Measurements from ENCODE around the gene TMEM31. TPM values are rescaled to one million over a fixed set of nuclear protein-coding genes. Genes with fewer than 3 reads are reported as not detected.
"Not testable (repeated sequence)": the region's sequence is repeated elsewhere in the genome, so short reads cannot be mapped to it uniquely, and the experiment has no call there.

Gene TMEM31
- total RNA-seq, 1 experiment from 2014 or later: 0.28 TPM

GRCh38 chrX:103739421-103739820 is 28.7 kb downstream of the TMEM31 start:
- Histone ChIP-seq H3K27me3 (ENCODE audit: control insufficient read depth, insufficient read depth, low read length) (no peaks in the 10 kb centered on the region), H3K4me3 (ENCODE audit: insufficient read depth, low read depth, low read length) (no peak overlapping the region), H3K36me3 (replicated peaks; ENCODE audit: control insufficient read depth, insufficient read depth, low read length) (no peaks in the 10 kb centered on the region)
- DNase-seq: no peak

- Histone ChIP-seq H3K36me3 (replicated peaks; ENCODE audit: control insufficient read depth, insufficient read depth, low read length) (peaks cover 5% of the 10 kb centered on the region), H3K27me3 (ENCODE audit: control insufficient read depth, insufficient read depth, low read length) (no peaks in the 10 kb centered on the region), H3K4me3 (ENCODE audit: insufficient read depth, low read depth, low read length) (no peak overlapping the region)
- DNase-seq: no peak
Observed at GRCh38 chrX:103741879-103742278, 31.2 kb downstream of the TMEM31 start.

- Histone ChIP-seq H3K36me3 (replicated peaks; ENCODE audit: control insufficient read depth, insufficient read depth, low read length) (peaks cover 7% of the 10 kb centered on the region), H3K4me3 (ENCODE audit: insufficient read depth, low read depth, low read length) (peak overlapping the region; percentile 78), H3K27me3 (ENCODE audit: control insufficient read depth, insufficient read depth, low read length) (no peaks in the 10 kb centered on the region)
- no peak for DNase-seq
Observed at GRCh38 chrX:103742339-103742738, 31.6 kb downstream of the TMEM31 start.

- Histone ChIP-seq H3K27me3 (ENCODE audit: control insufficient read depth, insufficient read depth, low read length) (no peaks in the 10 kb centered on the region), H3K36me3 (replicated peaks; ENCODE audit: control insufficient read depth, insufficient read depth, low read length) (peaks cover 32% of the 10 kb centered on the region), H3K4me3 (ENCODE audit: insufficient read depth, low read depth, low read length) (no peak overlapping the region)
- no peak for DNase-seq
Observed at GRCh38 chrX:103747163-103747562, 36.5 kb downstream of the TMEM31 start.

- H3K27me3 ChIP-seq (ENCODE audit: control insufficient read depth, insufficient read depth, low read length): no peaks in the 10 kb centered on the region
- H3K4me3 ChIP-seq (ENCODE audit: insufficient read depth, low read depth, low read length): no peak overlapping the region
- DNase-seq: no peak
- H3K36me3 ChIP-seq (replicated peaks; ENCODE audit: control insufficient read depth, insufficient read depth, low read length): peaks cover 49% of the 10 kb centered on the region
Observed at GRCh38 chrX:103754401-103754800, 43.7 kb downstream of the TMEM31 start.

- no peaks in the 10 kb centered on the region for H3K27me3 ChIP-seq (ENCODE audit: control insufficient read depth, insufficient read depth, low read length)
- H3K4me3 ChIP-seq (ENCODE audit: insufficient read depth, low read depth, low read length): no peak overlapping the region
- no peak for DNase-seq
- peaks cover 36% of the 10 kb centered on the region for H3K36me3 ChIP-seq (replicated peaks; ENCODE audit: control insufficient read depth, insufficient read depth, low read length)
Observed at GRCh38 chrX:103756736-103757135, 46.0 kb downstream of the TMEM31 start.

- Histone ChIP-seq H3K4me3 (ENCODE audit: insufficient read depth, low read depth, low read length) (no peak overlapping the region), H3K36me3 (replicated peaks; ENCODE audit: control insufficient read depth, insufficient read depth, low read length) (peaks cover 22% of the 10 kb centered on the region), H3K27me3 (ENCODE audit: control insufficient read depth, insufficient read depth, low read length) (no peaks in the 10 kb centered on the region)
- DNase-seq: no peak
Observed at GRCh38 chrX:103758555-103758954, 47.8 kb downstream of the TMEM31 start.

GRCh38 chrX:103763541-103763940 is 52.8 kb downstream of the TMEM31 start:
- H3K27me3 ChIP-seq (ENCODE audit: control insufficient read depth, insufficient read depth, low read length); H3K36me3 ChIP-seq (replicated peaks; ENCODE audit: control insufficient read depth, insufficient read depth, low read length); DNase-seq: not testable (repeated sequence)
- peak overlapping the region; percentile 15; the same call in 1 of the 2 replicates for H3K4me3 ChIP-seq (ENCODE audit: insufficient read depth, low read depth, low read length)

Other genes starting within 250 kb of the TMEM31 start
- gene RAB40A, start 191.4 kb upstream of the TMEM31 start, total RNA-seq (2014; rRNA removed; shearing (Covaris generic)): 0.10 and 0.52 TPM in 2 replicates
- gene TCEAL4, start 125.4 kb upstream of the TMEM31 start, total RNA-seq (2014; rRNA removed; shearing (Covaris generic)): 15.5 and 23.8 TPM in 2 replicates
- gene TCEAL3, start 102.9 kb upstream of the TMEM31 start, total RNA-seq (2014; rRNA removed; shearing (Covaris generic)): 3.5 and 5.8 TPM in 2 replicates
- gene TCEAL1, start 81.9 kb upstream of the TMEM31 start, total RNA-seq (2014; rRNA removed; shearing (Covaris generic)): 9.2 and 10.3 TPM in 2 replicates
- 566 and 659 TPM in 2 replicates for gene MORF4L2, start 24.2 kb upstream of the TMEM31 start, total RNA-seq (2014; rRNA removed; shearing (Covaris generic))
- gene PLP1, start 65.9 kb downstream of the TMEM31 start, total RNA-seq (2014; rRNA removed; shearing (Covaris generic)): 59.4 and 60.7 TPM in 2 replicates
- gene RAB9B, start 121.3 kb downstream of the TMEM31 start, total RNA-seq (2014; rRNA removed; shearing (Covaris generic)): 0.30 and 0.48 TPM in 2 replicates